Activated CD8-positive, alpha-beta memory T cell treated with anti-CD3 and anti-CD28 coated beads, Interleukin-2, amount 50 U/mL, for 24 hours (primary cell): ENCODE measurements around the gene OSBPL1A.
A peak's percentile ranks its signal among the peaks of the same experiment; 100 is the strongest.

Experiments
- DNase-seq: peaks from one replicate; pipeline ENCODE4 v3.0.0-alpha.2; 2020; ENCODE audit errors: extremely low read depth

The OSBPL1A gene

GRCh38 chr18:24397694-24398368 is at the start of gene OSBPL1A:
Gene OSBPL1A (minus strand): TSS chr18:24397824. CDS start chr18:24377533, 20,291 bp downstream.
- peak; percentile 48 for DNase-seq

GRCh38 chr18:24446953-24447538 is 49.4 kb upstream of the OSBPL1A start:
- no peak for DNase-seq

GRCh38 chr18:24446453-24446852 is 48.8 kb upstream of the OSBPL1A start:
- no peak for DNase-seq

- DNase-seq = no peak
These were observed 46.2 kb upstream of the OSBPL1A start for GRCh38 chr18:24443870-24444269.

- DNase-seq = no peak
These were observed 39.3 kb upstream of the OSBPL1A start for GRCh38 chr18:24436939-24437338.

- no peak for DNase-seq
These were observed 35.0 kb upstream of the OSBPL1A start for GRCh38 chr18:24432618-24433017.

- no peak for DNase-seq
These were observed 31.6 kb upstream of the OSBPL1A start for GRCh38 chr18:24429188-24429587.

- DNase-seq = no peak
These were observed 31.1 kb upstream of the OSBPL1A start for GRCh38 chr18:24428709-24429108.

GRCh38 chr18:24427484-24427883 is 29.9 kb upstream of the OSBPL1A start:
- DNase-seq = no peak

GRCh38 chr18:24426398-24427294 is 29.0 kb upstream of the OSBPL1A start, which contains the start of gene IMPACT:
Gene IMPACT (plus strand): TSS chr18:24426670. CDS start chr18:24426757, 87 bp downstream.
- peak; percentile 24 for DNase-seq

- no peak for DNase-seq
These were observed 28.4 kb upstream of the OSBPL1A start for GRCh38 chr18:24426073-24426397.

- DNase-seq = no peak
These were observed 24.2 kb upstream of the OSBPL1A start for GRCh38 chr18:24421831-24422230.

- DNase-seq = no peak
These were observed 22.9 kb upstream of the OSBPL1A start for GRCh38 chr18:24420551-24420950.

GRCh38 chr18:24417480-24417879 is 19.9 kb upstream of the OSBPL1A start:
- no peak for DNase-seq

- DNase-seq = no peak
These were observed 16.9 kb upstream of the OSBPL1A start for GRCh38 chr18:24414349-24415003.

- no peak for DNase-seq
These were observed 15.5 kb upstream of the OSBPL1A start for GRCh38 chr18:24413148-24413547.

GRCh38 chr18:24408496-24408895 is 10.9 kb upstream of the OSBPL1A start:
- DNase-seq = no peak

- DNase-seq = no peak
These were observed 7.0 kb upstream of the OSBPL1A start for GRCh38 chr18:24404591-24404990.

GRCh38 chr18:24403076-24403475 is 5.5 kb upstream of the OSBPL1A start:
- no peak for DNase-seq

- no peak for DNase-seq
These were observed 4.7 kb upstream of the OSBPL1A start for GRCh38 chr18:24402209-24402785.

- DNase-seq = no peak
These were observed 3.0 kb upstream of the OSBPL1A start for GRCh38 chr18:24400587-24400986.

- no peak for DNase-seq
These were observed 916 bp upstream of the OSBPL1A start for GRCh38 chr18:24398540-24398939.
